Esophagus muscularis mucosa (tissue), 4 donors: ENCODE data around the gene GPR173.

ENCODE experiments used
- CTCF ChIP-seq, 3 experiments: fragments of 200-600 bp in 2 of 3; fragments of 450-650 bp in 1 of 3; sonication (generic) in 2 of 3; IDR thresholded peaks; one replicate each; pipeline ENCODE4 v1.5.1; 2017 to 2019; ENCODE audit warnings: antibody characterized with exemption in 3 of 3, mild to moderate bottlenecking in 2 of 3, moderate library complexity in 1 of 3
- EP300 ChIP-seq: sonication (generic); formaldehyde crosslinking; IDR thresholded peaks from one replicate; pipeline ENCODE4 v1.6.1; 2017; ENCODE audit warnings: antibody characterized with exemption
- POLR2A ChIP-seq: fragments of 450-650 bp; IDR thresholded peaks from one replicate; pipeline ENCODE4 v1.6.1; 2017; ENCODE audit warnings: antibody characterized with exemption, moderate library complexity, mild to moderate bottlenecking, low read depth
- POLR2AphosphoS5 ChIP-seq, 2 donors: sonication (generic); formaldehyde crosslinking; IDR thresholded peaks; one replicate each; pipeline ENCODE4 v1.6.1; 2017; ENCODE audit warnings: antibody characterized with exemption in 2 of 2

DNA sequence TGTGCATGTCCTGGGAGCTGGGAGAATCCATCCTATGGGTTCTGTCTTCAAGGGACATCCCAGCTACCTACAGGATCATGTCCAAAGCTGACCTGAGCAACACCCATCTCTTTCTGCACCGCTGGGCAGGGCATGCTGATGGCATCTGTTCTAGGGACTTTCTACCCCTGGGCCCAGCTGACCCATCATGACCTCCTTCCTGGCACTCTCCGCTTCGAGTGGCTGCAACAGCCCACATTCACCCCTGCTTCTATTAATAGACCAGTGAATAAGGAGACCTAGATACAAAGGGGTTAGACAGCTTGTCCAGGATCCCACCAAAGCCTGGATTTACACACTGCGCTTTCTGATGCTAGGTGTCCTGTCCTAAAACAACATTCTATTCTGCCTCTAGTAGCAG, 44.6 kb upstream of the GPR173 start:
- TF ChIP-seq CTCF (IDR thresholded peaks at IDR 0.05), result no peak
- TF ChIP-seq POLR2A, result no peak
- no peak for TF ChIP-seq POLR2AphosphoS5 (IDR thresholded peaks at IDR 0.05)
- TF ChIP-seq EP300, result no peak
